Inflammatory macrophage (primary cell): ENCODE data around the gene MEIS2.

Experiments
- DNase-seq, 2 donors: peaks; one replicate each; pipeline ENCODE4 v3.0.0-alpha.2; 2020 to 2022

MEIS2 gene

GRCh38 chr15:37037850-37038715 lies 62.3 kb downstream of the MEIS2 start:
- DNase-seq, result no peak

- no peak for DNase-seq
Observed at GRCh38 chr15:37037071-37037655, 63.2 kb downstream of the MEIS2 start.

GRCh38 chr15:37034835-37035748 lies 65.3 kb downstream of the MEIS2 start:
- DNase-seq, result no peak

- no peak for DNase-seq
Observed at GRCh38 chr15:37034392-37034791, 66.0 kb downstream of the MEIS2 start.

GRCh38 chr15:37032091-37032775 lies 68.1 kb downstream of the MEIS2 start:
- no peak for DNase-seq

- no peak for DNase-seq
Observed at GRCh38 chr15:37031198-37031597, 69.2 kb downstream of the MEIS2 start.

GRCh38 chr15:37028625-37029296 lies 71.6 kb downstream of the MEIS2 start:
- no peak for DNase-seq

- no peak for DNase-seq
Observed at GRCh38 chr15:37020852-37021251, 79.5 kb downstream of the MEIS2 start.

- DNase-seq, result no peak
Observed at GRCh38 chr15:37019479-37020433, 80.6 kb downstream of the MEIS2 start.

- no peak for DNase-seq
Observed at GRCh38 chr15:37017031-37017625, 83.2 kb downstream of the MEIS2 start.

GRCh38 chr15:37016231-37016630 lies 84.1 kb downstream of the MEIS2 start:
- no peak for DNase-seq

GRCh38 chr15:37015451-37015850 lies 84.9 kb downstream of the MEIS2 start:
- no peak for DNase-seq

GRCh38 chr15:37015035-37015434 lies 85.3 kb downstream of the MEIS2 start:
- no peak for DNase-seq

GRCh38 chr15:37014566-37014965 lies 85.8 kb downstream of the MEIS2 start:
- DNase-seq, result no peak

GRCh38 chr15:37014137-37014536 lies 86.2 kb downstream of the MEIS2 start:
- DNase-seq, result no peak

- DNase-seq, result no peak
Observed at GRCh38 chr15:37010595-37010994, 89.8 kb downstream of the MEIS2 start.

GRCh38 chr15:37009288-37009687 lies 91.1 kb downstream of the MEIS2 start:
- DNase-seq, result no peak

GRCh38 chr15:37008205-37008604 lies 92.1 kb downstream of the MEIS2 start:
- no peak for DNase-seq

- no peak for DNase-seq
Observed at GRCh38 chr15:37007301-37007700, 93.0 kb downstream of the MEIS2 start.

GRCh38 chr15:37004981-37005735 lies 95.2 kb downstream of the MEIS2 start:
- DNase-seq, result no peak
